NCI-H69 (cell line): ENCODE data around the gene PPP2R5C.

Experiments
- DNase-seq: peaks from one replicate; lab custom pipeline; 2025; lab: John Stamatoyannopoulos, UW

PPP2R5C gene

DNA sequence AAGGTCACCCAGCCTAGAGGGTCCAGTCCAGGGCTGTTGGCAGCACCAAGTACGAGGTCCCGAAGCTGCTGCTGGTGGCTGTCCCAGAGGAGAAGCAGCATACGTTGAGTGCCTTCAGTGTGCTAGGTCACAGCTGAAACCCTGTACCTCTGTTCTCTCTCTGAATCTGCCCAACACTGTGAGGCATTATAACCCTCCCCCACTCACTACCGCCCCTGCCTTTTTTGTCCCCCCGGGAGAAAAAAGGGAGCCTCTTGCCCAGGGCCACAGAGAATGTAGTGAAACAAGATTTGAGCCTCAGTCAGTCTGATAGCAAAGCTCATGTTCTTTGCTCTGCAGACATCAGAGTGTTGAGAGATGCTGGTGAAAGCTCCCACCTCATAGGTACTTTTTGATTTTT, 53.4 kb downstream of the PPP2R5C start:
- DNase-seq = no peak

DNA sequence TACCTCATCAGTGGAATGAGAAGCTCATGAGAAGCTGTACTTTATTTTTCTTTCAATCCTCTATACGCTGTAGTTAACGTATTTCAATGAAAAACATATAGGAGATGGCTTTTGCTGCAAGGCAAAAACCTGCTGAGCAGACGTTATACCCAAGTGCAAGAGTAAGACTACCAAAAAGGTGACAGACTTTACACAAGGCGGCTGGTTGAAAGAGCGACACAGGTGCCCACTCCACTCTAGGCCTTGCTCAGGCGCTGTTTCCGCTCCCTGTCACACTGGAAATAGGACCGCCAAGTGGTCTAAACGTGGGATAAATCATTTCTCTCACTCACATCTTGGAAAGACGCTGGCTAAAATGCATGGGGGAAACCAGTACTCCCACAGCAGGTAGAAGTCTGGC, 54.5 kb downstream of the PPP2R5C start:
- no peak for DNase-seq

DNA sequence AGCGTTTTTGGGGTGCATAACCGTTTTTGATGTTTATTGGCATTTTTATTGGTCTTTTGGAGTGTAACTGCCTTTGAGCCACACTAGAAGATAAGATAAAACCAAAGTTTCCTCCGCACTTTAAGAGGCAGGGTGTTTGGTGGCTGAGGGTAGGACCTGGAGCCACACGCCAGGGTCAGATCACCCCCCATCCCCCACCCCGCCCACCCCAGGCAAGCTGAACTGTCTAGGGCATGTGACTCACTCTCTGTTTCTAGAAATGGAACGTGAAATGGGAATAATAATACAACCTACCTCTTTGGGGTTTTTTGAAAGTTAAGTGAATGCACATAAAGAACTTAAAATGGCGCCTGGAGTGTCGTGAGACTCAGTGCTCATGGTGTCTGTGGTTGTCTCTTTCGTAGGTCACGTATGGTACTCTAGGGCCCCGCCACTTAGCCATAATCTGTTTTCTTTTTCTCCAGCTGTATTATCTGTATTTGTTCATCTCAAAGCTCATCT, 56.0 kb downstream of the PPP2R5C start:
- no peak for DNase-seq

DNA sequence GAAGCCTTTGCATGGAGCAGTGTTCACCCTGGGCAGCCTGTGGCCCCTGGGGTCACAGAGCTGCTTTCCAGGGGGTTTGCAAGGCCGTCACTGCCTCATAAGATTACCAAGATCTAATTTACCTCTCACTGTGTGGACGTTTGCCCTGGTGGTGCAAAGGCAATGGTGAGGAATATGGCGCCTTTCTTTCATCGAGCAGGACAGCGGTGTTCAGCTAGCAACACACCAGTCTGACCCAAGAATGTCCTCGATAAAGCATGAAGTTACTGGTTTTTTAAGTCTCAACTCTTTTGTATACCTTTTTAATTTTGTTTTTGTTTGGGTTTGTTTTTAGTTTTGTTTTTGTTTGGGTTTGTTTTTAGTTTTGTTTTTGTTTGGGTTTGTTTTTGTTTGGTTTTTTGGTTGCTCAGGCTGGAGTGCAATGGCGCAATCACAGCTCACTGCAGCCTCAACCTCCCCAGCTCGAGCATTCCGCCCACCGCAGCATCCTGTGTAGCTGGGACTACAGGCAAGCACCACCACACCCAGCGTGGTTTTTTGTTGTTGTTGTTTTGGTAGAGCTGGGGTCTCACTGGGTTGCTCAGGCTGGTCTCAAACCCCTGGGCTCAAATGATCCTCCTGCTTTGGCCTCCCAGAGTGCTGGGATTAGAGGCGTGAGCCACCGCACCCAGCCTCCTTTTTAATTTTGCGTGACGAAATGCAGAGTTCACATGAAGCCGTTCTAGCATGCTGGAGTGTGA, 57.9 kb downstream of the PPP2R5C start:
- DNase-seq = no peak

DNA sequence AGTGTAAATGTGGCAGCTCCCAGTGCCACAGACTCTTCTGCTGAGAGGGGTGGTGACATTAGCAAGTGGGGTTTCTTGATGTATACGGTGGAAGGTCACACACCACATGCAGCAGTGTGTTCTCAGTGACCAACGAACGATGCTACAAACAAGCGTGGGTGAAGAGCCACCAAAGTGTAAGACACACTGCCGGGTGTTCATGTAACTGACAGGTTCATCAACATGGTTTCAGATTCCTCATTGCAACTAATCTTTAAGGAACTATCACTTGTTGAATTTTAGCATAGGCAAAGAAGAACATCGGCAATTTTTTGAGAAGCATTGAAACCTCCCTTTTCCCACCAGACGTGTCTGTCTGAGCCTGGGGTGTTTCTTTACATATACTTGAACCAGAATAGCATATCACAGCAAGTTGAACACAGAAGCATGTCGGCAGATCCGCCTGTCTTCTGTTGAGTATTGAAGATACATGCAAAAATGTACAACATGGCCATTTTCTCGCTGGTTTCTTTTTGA, 58.8 kb downstream of the PPP2R5C start:
- no peak for DNase-seq

DNA sequence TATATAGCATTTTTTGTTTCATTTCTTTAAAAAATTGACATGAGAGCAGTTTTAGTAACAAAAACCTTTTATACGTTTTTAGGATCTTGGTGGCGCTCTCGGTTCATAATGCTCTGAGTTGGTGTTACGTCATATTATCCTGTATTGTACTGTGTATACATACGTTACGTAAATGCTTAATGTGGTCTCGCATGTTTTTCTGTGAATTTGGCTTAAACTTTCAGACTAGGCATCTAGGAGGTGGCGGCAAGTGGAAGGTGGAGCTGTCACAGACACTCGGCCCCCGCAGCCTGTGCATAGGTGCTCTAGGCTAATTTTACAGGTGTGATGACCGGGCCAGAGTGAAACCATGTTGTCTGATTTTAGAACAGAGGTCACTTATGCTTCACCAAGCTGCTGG, 60.0 kb downstream of the PPP2R5C start:
- DNase-seq = no peak

DNA sequence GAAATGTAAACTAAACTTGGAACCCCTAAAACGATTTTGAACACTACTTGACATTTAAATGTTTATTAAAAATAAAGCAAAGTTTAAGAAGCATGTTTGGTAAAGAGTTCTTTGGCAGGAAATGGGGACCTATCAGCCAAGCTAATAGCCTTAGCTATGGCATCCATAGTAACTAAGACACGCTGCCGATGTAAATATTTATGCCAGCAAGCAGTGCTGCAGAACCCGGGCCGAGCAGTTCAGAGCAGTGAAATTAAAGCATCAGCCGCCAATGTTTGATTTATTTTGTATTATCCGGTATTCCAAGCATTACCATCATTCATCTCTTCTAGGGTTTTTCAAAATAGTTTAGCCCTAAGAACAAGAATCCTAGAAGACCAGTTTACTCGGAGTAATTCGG, 61.6 kb downstream of the PPP2R5C start:
- no peak for DNase-seq

DNA sequence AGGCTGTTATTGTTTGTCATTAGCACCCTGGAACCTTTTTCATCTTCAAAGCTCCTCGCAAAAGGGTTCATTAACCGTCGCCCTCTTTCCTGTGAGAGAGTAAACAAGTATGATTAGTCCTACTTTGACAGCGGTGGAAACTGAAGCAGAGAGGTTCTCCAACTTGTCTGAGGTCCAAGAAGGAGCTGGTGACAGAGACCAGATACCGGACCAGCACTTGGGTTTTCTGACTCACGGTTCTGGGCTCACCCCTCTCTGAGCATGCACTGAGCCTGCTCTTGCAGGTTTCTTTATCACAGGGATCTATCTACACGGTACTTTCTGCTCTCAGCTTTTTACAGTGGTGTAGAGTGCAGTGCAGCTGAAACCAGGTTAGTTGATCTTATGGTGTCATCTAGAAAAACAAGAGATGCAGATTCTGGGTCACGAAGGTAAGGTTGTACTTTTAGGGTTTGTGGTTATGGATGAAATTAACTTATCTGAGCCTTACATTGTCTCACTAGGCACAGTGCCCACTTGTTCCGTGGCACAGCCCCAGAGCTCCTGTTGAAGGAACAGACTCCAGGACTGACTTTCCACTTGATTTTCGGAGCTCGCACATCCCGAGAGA, 62.1 kb downstream of the PPP2R5C start:
- DNase-seq = no peak

DNA sequence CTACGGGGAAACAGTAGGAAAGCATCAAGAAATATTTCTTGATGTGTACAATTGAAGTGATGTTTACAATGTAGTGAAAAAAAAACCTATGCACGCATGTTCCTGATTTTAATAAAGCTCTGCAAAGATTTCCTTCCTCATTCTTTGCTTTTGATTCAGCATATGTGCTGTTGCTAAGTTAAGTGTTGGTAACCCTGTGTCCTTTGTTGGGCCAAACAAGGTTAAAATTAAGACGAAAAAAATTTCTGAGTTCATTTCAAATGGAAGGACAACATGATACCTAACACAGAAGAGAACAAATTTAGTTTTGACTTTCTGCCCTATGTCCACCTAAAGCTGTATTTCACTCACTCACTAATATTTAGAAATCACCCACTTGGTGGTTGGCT, 62.8 kb downstream of the PPP2R5C start:
- DNase-seq = no peak

DNA sequence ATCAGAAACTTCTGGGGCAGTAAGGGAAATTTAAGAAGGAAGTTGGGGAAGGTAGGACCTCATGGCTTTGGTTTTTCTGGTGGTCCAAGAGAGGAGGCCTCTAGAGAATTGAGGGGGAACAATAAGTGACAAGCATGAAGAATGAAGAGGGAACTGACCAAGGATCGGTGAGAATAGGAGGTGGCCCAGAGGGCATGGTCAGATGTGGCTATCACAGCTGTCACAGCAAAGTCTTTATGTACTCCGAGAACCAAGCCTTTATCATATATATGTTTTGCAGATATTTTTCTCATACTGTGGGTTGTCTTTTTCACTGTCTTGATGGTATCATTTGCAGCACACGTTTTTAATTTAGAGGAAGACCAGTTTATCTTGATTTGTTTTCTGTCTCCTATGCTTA, 64.3 kb downstream of the PPP2R5C start:
- DNase-seq = no peak

DNA sequence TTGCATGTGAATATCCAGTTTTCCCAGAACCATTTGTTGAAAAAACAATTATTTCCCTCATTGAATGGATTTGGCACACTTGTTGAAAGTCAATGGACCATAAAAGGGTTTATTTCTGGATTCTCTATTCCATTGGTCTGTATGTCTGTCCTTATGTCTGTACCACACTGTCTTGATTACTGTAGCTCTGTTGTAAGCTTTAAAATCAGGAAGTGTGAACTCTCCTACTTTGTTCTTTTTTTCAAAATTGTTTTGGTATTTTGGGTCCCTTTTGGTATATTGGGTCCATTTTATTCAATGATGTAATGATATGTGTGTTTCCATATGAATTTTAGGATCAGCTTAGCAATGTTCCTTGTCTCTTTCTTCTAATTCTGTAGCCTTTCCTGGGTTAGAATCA, 64.8 kb downstream of the PPP2R5C start:
- no peak for DNase-seq

DNA sequence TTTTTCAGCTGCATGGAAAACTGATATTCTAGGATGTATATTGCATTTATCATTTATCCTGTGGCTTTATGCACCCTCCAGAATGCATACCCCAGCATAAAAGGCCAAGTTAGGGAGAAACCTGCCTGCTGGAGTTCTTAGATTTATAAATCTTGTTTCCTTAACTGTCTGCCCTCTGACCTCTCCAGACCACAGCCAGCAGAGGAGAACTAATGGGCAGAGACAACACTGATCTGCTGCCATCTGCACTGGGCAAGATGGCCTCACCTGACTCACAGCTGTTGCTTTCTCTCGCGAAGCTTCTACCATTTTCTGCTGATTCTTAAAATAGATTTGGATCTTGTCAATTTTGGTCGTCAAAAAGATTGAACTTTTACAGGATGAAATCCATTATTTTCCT, 65.8 kb downstream of the PPP2R5C start:
- DNase-seq = no peak

DNA sequence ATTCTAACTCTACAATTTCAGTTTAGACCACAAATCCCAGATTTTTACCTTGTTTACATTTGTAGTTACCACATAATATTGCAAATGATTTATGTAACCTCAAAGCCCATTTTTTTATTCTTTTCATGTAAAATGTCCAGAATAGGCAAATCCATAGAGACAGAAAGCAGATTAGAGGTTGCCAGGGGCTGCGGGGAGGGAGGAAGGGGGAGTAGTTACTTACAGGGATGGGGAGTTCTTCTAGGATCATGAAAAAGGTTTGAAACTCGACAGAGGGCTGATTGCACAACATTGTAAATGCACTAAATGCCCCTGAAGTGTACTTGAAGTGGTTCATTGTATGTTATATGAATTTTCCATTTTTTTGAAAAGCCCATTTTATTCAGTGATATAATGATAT, 66.5 kb downstream of the PPP2R5C start:
- no peak for DNase-seq

DNA sequence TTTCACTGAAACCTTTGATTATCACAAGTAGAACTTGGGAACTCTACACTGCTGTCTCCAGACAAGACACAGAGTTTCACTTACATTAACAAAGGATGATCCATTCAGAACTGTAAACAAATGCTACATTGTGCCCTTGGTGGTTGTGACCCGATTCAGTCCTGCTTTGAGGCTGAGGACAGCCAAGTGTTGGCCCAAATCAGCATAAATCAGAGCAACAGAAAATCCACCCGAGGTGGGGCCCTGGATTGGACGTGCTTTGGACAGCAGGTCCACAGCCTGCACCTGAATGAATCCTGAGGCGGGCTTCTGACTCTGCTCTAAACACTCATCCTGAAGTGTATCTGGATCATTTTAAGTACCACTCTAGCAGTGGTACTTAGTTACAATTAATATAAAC, 68.8 kb downstream of the PPP2R5C start:
- no peak for DNase-seq

DNA sequence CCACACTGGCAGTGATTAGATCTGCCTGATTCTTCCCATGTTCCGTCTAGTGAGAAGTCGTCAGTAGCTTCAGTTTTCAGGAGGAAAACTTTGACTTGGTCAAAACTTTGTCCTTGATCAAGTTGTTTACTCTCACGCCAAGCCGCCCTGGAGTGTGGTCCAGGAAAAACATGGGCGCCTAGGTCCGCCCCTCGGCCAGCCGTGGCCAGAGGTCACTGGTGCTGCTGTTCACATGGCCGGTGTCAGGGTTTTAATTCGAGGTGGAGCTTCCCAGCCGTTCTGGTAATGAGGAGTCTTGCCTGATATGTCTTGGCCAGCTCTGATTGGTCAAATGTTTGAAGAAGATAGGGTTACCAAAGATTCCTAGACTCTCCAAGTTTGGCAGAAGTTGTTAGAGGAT, 71.5 kb downstream of the PPP2R5C start:
- no peak for DNase-seq

DNA sequence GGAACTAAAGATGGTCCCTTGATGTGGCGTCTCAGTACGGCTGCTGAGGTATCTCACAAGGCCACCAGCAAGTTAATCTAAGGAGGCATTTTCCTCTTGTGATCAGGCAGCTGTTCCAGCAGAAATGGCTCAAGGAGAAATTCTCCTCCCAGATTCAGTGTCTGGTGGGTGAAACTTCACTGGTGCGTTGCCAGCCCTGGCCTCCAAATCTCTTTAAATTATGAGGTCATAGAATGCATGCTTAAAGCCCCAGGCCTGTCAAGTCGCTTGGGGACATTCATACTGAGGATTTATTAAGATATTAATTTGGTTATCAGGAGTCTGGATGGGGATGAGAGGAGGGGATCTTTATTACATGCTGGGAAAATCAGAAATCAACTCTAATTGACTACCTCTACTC, 72.9 kb downstream of the PPP2R5C start:
- DNase-seq = no peak

DNA sequence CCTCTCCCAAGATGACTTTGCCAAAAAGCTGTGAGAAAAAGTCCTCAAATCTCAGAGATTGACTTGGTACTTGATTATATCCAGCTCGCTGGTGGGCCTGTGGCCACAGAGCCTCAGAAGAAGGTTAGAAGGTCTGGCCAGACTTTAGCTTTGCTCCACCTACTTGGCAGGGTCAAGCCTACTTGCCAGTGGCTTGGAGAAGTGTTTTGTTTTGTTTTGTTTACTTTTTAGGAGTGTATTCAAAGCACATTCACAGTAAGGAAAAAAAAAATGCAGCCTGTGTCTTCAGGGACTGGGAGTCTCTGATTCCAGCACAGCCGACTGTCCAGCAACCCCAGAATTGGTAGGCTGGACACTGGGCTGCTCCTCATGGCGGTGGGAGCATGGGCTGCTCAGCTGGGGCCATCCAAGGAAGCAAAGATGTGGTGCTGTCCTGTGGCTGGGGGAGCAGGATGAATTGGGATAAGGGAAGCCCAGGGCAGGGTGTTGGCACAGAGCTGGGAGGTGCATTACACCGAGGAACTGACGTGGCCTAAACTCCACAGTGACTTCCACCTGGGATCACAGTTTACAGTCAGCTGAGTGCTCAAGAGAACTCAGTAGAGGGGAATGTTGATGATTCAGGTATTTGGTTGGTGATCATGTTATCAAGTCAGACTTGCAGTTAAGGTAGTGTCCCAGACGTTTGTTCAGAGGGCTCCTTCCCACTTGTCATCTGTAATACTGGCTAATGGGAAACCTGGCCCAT, 73.5 kb downstream of the PPP2R5C start:
- no peak for DNase-seq

DNA sequence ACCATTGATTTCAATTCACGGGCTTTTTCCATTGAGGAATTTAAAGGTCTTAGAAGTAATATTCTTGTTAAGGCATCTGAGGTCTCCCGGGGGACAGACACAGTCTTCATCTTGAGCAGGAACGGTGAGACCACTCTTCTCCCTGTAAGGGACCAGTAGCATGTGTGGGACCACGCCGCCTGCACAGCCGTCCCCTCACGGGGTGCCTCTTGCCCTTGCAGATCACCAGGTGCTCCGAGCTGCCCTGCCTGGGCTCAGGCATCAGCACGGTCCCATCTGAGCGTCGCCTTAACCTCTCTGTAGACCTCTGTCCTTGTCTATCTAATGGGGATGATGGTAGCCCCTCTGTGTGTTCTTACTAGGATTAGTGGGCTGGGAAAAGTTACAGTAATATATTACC, 74.1 kb downstream of the PPP2R5C start:
- DNase-seq = no peak

DNA sequence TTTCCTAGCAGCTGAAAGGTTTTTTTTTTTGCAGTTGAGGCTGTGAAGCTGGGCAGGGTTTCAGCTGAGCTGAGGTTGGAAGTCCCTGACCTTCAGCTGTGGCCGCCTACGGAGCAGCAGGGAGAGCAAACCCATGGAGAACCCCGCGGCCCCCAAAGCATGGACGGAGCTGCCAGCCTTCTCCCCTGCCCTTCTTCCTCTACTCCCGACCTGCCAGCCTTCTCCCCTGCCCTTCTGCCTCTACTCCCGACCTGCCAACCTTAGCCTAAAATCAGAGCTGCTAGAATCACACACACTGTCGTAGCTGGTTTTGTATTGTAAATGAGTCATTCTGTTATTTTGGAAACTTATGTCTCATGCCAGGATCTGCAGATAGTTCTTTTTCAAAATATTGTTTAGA, 74.6 kb downstream of the PPP2R5C start:
- no peak for DNase-seq

DNA sequence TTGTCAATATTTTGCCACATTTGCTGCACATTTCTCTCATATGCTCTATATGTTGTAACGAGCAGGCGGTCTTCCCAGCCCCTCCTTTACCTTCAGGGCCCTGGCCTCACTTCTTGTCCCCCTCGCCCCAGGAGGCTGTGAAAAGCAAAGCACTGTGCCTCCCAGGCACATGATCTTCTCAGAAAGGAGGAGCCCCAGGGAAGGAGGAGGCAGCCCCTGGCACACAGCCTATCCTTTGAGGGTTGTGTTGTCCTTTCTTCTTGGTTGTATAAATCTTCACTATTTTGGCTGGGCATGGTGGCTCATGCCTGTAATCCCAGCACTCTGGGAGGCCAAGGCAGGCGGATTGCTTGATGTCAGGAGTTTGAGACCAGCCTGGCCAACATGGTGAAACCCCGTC, 77.0 kb downstream of the PPP2R5C start:
- peak; percentile 8 for DNase-seq

DNA sequence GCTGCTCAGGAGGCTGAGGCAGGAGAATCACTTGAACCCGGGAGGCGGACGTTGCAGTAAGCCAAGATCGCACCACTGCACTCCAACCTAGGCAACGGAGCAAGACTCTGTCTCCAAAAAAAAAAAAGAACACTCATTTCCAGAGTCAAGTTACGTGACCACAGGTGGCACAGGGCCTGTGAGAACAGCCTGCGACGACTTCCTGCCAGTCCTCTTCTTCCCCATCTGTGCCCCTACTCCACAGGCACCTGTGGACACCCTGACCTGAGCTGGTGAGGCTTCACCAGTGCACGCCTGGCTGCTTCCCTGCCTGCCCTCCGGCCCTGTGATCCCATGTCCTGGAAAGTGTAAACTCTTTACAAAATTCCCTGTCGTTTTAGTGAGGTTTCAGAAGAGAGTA, 77.7 kb downstream of the PPP2R5C start:
- DNase-seq = peak; percentile 74

DNA sequence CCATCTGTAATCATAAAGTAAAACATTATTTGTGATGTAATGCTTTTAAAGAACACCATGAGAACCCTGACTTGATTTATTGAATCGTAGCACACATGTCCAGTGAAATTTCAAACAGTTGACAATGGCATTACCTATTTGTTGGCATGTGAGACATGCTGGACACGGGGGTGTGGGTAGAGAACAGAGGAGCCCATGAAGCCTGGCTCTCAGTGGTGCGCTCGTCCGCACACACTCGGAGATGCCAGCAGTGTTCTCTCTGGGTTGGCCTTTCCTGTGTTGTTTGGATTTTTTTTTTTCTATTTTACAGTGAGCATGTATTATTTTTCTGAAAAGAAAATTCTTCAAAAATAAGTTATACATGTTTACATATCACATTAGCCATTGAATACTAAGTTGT, 78.2 kb downstream of the PPP2R5C start:
- no peak for DNase-seq
